ENCODE results near the gene CDC73.

CDC73 gene

DNA sequence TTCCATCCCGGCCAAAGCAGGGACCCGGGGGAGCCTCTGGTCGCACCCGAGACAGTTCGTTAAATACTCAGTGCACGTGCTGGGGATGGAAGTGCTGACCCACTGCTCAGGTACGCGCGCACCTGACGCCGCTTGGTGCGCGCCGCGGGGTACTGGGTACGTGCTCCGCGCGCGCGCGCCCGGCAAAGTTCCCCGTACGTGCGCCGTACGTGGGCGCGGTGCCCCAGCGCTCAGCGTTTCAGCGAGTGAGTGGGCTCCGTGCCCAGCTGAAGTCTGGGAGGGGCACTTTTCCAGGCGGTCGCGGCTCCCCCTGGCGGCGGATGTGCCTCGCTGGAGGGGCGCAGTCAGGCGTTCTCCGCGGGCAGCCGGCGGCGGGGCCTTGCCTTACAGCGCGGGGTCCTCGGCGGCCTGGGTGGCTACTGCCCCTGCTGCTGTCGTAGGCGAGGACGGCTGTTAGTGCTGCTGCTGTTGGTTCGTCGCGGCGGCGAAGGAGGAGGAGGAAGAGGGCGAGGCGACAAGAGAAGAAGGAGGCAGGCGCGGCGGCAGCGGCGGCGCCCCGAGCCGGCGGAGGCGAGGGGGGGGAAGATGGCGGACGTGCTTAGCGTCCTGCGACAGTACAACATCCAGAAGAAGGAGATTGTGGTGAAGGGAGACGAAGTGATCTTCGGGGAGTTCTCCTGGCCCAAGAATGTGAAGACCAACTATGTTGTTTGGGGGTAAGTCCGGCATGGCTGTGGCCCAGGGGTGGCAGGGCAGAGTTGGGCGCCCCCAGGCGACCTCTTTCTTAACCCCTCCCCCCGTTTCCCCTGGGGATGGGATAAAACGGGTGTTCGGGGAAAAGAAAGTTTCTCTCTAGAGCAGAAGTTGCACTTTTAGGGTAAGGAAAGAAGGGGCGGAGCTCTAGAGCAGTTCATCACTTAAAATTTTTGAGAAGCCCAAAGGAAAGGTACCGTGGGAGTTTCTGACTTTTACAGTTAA, at the start of gene CDC73:
CDC73 (plus strand) TSS at position 416 of the 978 bp plus-strand sequence; CDS start at position 586, 170 bp downstream.
- FAIRE-seq, result peak; percentile 90

DNA sequence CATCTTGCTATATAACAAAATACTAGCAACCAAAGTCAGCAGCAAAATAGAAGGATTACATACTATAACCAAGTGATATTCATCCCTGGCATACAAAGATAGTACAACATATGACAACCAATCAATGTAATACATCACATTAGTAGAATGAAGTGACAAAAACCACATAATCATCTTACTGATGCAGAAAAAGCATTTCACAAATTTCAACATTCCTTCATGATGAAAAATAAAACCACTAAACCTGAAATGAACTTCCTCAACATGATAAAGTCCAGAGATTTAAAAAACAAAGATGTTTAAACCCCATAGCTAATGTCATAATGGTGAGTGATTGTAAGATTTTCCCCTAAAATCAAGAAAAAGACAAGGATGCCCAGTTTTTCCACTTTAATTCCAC, 43.8 kb upstream of the CDC73 start:
- no peak for FAIRE-seq

DNA sequence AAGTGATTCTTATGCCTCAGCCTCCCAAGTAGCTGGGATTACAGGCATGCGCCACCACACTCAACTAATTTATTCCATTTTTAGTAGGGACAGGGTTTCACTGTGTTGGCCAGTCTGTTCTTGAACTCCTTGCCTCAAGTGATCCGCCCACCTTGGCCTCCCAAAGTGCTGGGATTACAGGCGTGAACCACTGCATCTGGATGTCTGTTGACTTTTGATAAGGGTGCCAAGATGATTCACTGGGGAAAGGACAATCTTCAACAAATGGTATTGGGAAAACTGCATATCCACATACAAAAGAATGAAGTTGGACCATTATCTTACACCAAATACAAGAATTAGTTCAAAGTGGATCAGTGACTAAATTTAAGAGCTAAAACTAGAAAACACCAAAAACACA, 42.6 kb upstream of the CDC73 start:
- FAIRE-seq, result no peak

DNA sequence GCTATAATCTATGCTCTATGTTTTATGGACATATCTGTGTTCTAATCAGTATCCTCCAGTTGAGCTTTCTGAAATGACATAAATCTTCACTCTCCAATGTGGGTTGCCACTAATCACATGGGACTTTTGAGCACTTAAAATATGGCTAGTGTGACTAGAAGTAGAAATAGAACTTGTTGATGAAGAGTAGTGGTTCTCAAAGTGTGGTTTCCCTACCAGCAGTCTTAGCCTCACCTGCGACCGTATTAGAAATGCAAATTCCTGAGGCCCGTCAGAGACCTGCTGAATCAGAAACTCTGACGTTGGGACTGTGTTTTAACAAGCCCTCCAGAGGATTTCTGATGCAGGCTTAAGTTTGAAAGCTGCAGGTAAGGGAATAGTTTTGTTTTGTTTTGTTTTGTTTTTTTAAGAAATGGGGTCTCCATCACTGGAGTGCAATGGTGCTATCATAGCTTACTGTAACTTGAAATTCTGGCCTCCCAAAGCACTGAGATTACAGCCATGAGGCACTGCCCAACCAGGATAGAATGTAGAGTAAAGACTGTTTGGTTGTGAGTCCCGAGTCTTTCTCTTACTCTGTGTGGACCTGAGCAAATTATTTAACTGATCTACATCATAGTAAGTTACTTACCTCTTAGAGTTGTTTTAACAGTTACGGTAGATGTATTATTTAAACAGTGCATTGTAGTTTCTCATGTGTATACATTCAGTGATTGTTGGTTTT, 38.3 kb upstream of the CDC73 start:
- no peak for FAIRE-seq

DNA sequence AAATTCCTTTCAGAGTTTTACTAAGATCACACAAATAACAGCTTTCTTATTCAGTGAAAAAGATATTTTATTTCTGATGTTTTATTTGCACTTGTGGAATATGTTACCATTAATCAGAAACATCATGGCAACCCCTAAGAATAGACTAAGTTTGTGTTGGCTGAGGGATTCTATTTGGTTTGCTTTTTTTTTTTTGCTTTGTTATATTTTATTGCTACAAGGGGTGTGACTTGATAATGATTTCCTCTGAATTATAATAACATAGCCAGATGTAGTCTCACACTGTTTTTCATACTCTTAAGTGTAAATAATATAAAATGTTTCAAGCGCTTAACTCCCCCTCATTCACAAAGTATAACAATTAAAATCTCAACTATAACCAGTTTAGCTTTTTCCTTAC, 36.6 kb upstream of the CDC73 start:
- FAIRE-seq, result no peak

DNA sequence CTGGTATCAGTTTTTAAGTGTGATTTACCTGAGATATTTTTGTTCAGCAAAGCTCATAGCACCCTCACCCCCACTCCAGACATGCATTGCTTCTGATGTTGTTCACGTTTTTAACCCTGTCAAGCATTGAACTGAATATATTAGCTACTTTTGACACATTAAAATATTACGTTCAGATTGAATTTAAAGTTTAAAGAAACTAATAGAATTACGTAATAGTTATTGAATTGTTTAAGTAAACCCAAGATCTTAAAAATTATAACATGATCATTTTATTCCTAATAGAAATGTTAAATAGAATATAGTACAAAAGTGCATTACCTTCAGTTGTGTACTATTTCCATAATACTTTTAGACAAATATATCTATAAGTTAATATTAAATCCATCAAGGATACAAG, 35.5 kb upstream of the CDC73 start:
- peak; percentile 48 for FAIRE-seq

DNA sequence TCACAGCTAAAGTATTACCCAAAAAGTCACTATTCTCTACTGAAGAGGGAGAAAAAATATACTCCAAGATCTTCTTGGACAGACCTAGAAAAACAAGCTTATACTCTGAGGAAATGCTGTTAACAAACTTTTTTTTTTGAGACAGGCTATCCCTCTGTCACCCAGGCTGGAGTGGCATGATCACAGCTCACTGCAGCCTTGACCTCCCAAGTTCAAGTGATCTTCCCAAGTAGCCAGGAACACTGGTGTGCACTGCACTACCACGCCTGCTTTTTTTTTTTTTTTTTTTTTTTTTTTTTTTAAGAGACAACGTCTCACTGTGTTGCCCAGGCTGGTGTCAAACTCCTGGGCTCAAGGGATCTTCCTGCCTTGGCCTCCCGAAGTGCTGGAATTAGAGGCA, 33.9 kb upstream of the CDC73 start:
- FAIRE-seq, result no peak

DNA sequence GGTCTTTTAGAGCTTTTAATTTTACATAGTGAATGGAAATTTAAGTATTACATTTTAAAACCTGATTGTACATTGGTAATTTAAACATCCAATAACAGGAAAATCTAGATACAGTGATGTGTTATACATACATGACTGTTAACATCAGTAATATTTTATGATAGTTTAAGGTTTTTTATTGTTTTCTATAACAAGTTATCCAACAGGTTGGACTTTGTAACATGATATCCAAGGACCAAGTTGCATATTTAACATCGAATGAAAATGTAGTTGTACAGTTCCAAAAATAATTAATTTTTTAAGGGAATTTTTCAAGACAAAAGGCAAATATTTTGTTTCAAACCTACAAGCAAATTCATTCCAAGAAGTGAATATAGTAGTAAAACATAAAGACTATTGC, 31.0 kb upstream of the CDC73 start:
- peak; percentile 57 for FAIRE-seq

DNA sequence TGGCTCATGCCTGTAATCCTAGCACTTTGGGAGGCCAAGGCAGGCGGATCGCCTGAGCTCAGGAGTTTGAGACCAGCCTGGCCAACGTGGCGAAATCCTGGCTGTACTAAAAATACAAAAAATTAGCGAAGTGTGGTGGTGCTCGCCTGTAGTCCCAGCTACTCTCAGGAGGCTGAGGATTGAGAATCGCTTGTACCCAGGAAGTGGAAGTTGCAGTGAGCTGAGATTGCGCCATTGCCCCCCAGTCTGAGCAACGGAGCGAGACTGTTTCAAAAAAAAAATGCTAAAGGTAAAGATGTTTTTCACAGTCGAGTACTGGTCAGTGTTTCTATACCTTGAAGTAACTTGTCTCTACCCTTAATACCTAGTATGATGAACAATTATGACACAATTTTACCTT, 27.7 kb upstream of the CDC73 start:
- FAIRE-seq, result no peak

DNA sequence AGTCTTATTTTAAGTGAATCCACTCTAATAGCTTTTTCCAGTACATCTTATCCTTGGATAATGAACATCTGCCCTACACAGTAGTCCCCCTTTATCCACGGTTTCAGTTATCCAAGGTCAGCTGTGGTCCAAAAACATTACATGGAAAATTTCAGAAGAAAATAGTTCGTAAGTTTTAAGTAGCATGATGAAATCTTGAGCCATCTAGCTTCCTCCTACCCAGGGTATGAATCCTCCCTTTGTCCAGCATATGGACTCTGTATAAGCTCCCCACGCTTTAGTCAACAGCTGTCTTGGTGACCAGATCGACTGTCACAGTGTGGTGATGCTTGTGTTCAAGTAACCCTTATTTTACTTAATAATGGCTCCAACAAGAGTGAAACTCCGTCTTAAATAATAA, 19.2 kb upstream of the CDC73 start:
- FAIRE-seq, result no peak

DNA sequence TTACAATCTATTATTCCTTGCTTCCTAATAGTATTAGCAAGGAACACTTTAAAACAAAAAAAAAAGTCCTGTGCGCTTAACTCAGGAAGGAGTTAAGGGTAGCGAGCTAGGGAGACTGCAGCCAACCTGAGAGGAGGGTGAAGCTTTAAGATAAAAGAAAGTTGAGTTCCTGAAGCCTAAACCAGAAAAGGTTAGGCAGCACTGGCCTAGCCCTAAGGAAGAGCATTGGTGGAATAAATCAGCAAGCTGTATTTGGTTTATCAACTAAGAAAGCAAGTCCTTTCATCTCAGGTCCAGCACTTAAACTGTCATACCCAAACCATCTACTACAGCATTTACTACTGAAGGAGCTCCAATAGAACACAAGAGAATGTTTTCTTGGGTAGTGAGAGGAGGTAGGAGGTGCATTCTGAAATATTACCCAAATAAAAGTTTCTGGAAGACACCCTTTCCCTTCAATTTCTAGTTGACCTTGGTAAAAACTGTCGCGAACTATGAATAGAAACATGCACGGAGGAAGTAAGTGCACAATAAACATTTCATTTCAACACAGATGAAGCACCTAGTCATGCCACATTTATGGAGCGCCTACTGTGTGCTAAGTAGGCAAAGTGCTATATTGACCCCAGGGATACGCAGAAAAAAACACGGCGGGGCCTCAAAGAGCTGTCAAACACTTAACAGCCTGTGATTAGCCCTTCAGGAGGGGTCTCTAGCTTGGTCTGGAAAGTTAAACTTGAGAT, 17.9 kb upstream of the CDC73 start:
- FAIRE-seq, result no peak

DNA sequence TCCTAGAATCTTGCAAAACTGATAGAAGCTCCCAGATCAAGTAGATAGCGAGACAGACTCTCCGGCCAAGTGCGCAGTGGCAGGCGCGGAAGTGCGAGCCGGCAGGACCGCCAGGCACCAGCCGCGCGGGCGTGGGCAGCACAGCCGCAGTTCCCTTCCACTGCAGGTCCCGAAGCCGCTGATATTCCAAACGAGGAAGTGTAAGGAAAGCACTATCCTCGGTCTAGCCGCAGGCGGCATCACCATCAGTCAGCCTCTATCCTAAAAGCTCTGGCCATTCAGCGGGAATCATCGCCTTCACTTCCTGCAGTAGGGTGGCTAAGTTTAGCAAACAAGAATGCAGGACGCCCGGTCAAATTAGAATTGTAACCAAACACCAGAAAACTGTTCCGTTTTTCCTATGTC, 17.3 kb upstream of the CDC73 start:
- FAIRE-seq, result no peak

DNA sequence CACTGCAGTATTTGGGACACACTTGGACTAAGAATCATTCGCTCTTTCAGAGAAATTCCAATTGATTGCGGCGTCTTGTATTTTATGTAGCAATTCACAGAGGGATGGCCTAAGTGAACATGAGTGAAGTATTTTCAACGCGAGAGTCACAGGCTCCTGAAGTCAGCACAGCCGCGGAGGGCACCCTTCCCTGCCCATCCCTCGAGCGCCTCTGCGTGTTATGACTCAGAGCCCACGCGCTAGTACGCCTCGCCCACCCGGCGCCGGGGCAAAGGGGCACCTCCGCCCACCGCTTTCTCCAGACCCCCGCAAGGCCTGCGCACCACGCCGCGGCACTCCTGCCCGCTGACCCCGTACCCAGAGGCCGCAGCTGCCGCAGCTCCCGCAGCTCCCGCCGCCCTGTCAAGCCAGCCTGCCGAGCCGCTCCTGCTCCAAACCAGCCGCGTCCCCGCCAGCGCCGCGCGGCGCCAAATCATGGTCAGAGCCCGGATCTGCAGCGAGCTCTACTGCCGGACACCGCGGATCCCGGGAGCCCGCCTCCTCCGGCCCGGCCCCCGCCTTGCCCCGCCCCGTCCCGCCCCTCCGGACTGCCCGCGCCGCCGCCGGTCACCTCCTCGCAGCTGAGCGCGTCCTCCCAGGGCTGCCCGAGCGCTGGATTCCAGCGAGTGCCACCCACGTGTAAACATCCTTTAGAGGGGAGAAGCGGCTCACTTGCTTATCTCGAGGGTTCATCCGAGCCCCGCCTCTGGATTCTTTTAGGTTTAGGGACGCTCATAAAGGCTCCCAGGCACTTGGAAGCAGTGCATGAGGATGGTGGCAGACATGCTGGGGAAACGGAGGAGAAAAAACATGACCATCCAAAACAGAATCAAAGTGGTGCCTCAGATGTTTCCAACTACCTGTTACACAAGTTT, 16.7 kb upstream of the CDC73 start, which contains the start of gene GLRX2:
GLRX2 (minus strand) TSS at position 508 of the 914 bp plus-strand sequence; CDS start at position 476, 32 bp downstream.
- FAIRE-seq, result no peak

DNA sequence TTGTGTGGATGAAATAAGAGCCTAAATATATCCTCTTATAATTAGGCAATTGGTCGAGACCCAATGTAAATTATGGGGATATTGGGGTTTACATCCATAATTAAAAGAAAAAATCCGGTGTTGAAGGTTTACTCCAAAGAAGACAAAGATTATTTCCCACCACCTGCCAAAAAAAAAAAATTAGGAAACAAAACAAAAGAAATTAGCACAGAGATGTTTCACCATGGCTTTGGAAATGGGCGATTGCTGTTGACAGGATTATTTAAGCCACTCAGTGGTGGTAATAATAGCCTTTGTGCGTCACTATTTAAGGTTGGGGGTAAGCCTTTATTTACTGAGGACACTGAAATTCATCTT, 16.0 kb upstream of the CDC73 start:
- FAIRE-seq, result no peak

DNA sequence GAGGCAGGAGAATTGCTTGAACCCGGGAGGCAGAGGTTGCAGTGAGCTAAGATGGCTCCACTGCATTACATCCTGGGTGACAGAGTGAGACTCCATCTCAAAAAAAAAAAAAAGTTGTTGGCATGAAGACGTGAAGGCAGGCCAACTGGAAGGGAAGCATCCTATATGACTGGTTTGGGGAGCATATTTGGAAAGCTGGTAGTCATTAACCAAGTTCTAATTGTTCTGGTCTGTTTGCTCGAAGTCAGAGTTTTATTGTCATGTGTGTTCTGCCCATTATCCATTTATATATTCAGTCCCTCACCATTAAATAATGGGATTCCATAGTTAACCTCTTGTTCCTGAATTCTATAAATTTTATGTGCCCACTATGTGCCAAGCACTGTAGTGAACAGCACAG, 13.4 kb upstream of the CDC73 start:
- FAIRE-seq, result no peak

DNA sequence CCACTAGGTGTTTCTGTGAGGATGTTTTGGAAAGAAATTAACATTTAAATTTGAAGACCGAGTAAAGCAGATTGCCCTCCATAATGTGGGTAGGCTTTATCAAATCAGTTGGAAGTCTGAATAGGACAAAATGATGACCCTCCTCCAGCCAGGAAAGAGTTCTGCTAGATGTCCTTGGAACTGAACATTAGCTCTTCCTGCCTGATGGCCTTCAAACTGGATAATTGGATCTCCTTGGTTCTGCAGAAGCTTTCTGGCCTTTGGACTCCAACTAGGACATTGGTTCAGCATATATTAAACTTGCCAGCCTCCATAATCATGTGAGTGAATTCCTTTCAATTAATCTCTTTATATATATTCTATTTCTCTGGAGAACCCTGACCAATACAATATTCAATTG, 12.2 kb upstream of the CDC73 start:
- no peak for FAIRE-seq

DNA sequence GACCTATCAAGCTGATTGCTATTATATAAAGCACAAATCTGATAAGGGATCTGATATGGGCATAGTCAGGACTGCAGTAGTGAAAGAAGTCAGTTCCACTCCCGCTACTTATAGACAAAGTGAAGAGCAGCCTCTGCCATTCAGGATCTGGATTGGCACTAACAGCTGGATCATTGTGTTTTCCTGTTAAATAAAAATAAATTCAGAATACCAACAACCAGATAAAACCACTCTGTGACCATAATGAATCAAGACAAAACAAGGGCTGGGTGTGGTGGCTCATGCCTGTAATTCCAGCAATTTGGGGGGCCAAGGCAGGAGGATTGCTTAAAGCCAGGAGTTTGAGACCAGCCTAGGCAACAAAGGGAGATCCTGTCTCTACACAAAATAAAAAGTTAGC, 11.6 kb upstream of the CDC73 start:
- FAIRE-seq, result no peak

DNA sequence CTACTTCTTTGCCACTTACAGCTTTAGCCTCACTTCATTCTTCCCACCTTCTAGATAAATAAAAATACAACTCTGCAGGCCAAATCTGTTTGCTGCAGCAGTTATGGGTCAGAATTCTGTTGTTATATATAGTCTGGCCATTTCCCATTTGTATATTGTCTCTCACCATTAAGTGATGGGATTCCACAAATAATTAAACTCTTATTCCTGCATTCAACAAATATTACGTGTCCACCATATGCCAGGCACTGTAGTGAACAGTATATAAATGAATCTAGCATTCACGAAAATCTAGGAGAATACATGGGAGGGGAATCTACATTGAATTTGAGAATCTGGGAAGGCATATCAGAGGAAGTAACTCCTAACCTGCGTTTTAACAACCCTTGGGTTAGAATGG, 11.0 kb upstream of the CDC73 start:
- no peak for FAIRE-seq

DNA sequence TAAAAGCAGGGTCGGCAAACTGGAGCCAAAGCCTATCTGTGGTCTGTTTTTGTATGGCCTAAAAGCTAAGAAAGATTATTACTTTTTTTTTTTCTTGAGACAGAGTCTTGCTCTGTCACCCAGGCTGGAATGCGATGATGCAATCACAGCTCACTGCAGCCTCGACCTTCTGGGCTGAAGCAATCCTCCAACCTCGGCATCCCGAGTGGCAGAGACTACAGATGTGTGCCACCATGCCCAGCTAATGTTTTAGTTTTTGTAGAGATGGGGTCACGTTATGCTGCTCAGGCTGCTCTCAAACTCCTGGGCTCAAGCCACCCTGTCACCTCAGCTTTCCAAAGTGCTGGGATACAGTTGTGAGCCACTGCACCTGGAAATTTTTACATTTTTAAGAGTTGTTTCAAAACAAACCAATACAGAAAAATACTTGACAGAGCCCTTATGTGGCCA, 10.2 kb upstream of the CDC73 start:
- FAIRE-seq, result no peak

DNA sequence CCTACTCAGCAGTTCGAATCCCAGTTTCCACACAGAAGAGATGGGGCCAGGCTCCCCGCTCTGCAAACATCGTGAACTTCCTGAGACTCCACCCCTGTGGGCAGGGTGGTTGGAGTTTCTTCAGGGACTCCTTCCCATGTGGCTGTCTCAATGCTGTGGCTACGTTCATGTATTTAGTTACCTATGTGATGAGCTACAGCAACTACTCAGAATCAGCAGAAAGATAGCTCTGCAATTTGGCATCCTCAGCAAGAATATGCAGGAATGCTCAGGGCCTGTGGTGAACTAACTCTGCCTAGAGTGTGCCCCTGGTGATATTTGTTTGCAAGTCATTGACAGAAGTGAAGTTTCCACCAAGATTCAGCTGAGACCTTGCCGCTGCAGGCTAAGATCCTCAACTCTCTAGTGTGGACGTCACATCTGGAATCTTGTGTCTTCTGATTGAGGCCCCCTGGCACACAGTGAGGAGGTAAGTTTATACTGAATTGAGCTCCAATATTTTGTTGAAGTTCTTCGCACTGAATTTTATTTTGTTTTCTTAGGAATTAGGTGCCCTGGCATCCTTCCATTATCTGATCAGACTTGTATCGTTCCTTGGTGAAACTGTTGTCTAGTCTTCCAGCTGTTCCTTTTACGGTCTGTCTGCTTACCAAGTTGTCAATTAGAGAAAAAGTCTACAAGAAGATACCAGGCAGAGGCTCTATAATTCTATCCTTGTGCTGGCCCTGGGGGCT, 8.4 kb upstream of the CDC73 start:
- FAIRE-seq, result no peak

DNA sequence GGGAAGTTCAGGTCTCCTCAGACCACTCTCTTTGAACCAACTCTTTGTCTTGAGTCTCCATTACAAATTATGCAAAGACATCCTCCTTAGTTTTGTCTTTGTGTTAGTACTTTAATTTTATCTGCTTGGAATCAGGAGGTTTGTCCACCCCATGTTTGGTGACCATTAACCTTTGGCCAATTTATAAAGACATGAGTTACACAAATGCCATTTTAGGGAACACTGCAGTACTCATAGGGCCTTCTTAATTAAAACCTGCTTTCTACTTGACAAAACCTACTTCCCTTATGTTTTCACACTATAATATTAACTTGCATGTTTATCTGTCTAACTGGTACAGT, 7.9 kb upstream of the CDC73 start:
- no peak for FAIRE-seq

Measured in G401.6 (cell line).